GM21526 (cell line): ENCODE measurements around the gene SNCG.
"Not testable (repeated sequence)": the region's sequence is repeated elsewhere in the genome, so short reads cannot be mapped to it uniquely, and the experiment has no call there.

Source experiments
- ATAC-seq: cut with Tn5 transposase; IDR thresholded peaks from one replicate; pipeline ENCODE4 v1.9.1; 2021; ENCODE audit warnings: moderate library complexity; ENCODE audit not compliant: unreplicated experiment, low FRiP score

Gene SNCG

DNA sequence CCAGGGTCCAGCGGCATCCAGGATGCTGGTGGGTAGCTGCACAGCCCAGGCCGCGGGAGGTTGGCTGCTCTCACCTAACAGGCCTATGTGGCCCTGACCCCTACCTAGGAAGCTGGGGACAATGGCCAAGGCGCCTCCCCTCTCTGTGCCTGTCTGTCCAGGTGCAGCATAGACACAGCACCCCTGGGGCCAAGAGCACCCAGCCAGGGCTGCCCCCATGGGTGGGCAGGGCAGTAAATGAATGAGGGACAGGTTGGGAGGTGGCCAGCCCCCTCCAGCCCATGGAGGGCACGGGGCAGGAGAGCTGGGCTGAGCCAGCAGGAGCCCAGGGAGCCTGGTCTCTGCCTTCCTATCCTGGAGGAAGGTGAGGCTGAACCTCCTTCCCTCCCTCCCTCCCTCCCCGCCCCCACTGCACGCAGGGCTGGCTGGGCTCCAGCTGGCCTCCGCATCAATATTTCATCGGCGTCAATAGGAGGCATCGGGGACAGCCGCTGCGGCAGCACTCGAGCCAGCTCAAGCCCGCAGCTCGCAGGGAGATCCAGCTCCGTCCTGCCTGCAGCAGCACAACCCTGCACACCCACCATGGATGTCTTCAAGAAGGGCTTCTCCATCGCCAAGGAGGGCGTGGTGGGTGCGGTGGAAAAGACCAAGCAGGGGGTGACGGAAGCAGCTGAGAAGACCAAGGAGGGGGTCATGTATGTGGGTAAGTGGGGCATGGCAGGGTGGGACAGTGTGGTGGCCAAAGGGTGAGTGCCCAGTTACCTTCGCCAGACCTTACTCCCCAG, at the start of gene SNCG:
TSS of gene SNCG (plus strand) at position 484 of the 785 bp plus-strand sequence. CDS start at position 583, 99 bp downstream.
- ATAC-seq, result no peak

DNA sequence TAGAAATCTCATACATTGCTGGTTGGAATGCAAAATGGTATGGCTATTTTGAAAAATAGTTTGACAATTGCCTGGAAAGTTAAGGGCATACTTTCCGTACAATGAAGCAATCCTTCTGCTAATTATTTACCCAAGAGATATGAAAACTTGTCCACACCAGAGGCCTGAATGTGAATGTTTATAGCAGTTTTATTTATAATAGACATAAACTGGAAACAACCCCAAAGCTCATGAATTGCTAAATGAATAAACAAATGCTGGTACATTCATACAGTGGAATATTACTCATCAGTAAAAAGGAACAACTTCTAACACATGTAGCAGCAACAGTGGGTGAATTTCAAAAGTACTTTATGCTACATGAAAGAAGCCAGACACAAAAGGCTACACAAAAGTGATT, 43.7 kb upstream of the SNCG start:
- no peak for ATAC-seq

DNA sequence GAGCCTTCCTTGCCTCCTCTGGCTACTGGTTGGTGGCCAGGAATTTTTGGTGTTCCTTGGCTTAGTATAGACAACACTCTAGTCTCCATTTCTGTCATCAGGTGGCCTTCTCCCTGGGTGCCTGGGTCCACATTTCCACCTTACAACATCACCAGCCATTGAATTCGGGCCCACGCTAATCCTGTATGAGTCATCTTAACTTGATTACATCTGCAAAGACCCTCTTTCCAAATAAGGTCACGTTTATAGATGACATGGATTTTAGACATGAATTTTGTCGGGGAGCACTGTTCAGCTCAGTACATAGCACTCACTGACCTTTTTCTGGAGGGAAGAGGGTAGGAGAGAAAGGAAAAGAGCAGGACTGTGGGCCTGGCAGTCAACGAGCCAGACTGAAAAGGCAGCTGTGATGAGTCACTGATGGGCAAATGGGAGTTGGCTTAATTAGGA, 40.4 kb upstream of the SNCG start:
- no peak for ATAC-seq

DNA sequence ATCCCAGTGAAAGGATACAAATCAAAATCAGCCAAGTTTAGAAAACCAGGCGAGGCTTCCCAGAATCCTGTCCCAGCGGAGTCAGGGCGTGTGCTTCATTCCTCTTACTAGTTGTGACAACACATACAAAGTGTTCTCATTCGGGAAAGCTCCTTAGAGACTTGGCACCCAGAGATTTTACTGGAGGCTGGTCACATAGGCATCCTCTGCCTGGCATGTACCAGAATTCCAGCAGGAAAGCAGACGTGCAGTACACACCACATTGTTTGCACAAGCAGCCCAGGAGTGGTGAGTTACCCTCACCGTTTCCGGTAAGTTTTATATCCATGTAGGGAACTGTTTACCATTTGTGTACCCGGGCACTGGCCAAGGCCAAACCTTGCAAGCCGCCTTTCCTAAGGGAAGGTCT, 35.8 kb upstream of the SNCG start:
- ATAC-seq, result no peak

DNA sequence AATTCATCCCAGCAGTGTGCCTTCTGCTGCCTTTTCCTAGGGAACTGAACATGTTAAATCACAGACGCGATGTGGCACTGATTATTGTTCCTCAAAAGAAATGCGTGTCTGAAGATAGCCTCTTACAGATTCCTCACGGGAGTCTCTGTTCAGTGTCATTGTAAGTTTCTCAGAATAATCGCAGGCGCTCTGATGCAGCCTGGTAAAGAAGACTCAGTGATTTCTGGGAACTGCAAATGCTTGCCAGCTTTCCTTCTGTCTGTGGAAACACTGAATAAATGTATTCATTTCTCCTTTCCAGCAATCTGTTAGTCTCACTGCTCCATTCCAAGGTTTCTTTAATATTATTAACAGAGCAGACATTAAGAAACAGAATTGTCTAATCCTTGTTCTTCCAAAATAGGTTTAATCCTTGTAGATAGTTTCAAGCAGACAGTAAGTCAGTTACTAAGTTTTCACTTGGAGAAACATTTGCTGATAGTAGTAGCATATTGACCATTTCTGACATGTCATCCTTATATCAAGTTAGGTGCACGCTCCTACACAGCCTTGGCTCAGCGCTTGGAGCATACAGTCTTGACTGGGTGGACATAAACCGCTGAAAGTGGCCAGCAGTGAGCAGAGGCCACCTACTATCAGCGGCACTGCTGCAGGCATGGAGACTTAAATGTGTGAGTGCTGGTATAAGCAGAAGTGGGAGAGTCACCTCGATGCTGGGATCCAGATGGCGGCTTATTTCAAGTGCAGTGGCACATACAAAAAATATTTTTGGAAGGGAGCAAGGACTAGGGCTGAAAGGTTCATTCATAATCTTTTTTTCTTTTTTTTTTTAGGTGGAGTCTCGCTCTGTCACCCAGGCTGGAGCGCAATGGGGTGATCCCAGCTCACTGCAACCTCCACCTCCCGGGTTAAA, 28.7 kb upstream of the SNCG start:
- no peak for ATAC-seq

DNA sequence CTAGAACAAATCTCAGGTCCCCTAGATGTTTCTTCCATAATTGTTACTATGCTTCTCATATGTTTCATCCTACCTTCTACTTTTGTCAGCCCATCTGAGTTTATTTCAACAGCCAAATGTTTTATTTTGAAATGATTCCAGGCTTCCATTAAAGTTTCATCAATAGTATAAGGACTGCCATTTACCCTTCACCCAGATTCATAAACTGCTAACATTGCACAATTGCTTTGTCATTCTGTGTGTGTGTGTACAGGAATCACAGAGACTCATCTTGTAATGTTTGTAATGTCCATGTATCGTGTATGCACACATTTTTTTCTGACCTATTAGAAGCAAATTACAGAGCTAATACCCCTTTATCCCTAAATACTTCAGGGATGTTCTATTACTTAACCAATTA, 26.5 kb upstream of the SNCG start:
- ATAC-seq, result no peak

DNA sequence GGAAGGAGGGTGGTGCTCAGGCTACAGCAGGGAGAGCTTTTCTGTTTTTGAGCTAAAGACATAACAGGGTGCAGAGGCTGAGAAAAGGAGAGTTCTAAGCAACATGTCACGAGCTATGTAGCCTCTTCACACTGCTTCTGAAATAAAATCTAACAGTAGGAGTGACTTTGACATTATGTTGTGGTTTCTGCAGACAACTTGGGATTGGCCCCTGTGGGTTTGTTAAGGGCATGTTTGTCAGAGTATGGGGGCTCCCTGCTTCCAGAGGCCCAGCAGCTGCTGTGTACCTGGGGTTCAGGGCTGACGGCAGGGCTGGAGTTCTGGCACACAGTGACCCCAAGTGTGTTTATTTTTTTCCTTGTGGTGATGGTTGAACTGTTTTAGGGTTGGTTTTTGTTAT, 25.7 kb upstream of the SNCG start:
- ATAC-seq, result no peak

DNA sequence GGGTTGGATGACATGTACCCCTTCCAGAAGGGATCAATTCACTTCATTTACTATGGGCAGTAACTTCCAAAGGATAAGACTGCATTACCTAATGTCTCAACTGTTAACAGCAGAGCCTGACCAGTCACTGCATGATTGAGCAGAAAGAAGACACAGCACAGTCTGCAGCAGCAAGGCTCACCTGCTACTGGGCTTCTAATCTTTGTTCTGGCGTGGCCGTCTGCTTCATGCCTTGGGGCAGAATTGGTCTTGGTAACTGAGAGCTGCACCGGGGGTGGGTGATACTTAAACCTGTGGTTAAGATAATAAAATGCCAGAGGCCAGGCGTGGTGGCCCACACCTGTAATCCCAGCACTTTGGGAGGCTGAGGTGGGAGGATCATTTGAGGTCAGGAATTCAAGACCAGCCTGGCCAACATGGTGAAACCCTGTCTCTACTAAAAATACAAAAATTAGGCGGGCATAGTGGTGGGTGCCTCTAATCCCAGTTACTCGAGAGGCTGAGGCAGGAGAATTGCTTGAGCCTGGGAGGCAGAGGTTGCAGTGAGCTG, 24.2 kb upstream of the SNCG start:
- ATAC-seq, result not testable (repeated sequence)

DNA sequence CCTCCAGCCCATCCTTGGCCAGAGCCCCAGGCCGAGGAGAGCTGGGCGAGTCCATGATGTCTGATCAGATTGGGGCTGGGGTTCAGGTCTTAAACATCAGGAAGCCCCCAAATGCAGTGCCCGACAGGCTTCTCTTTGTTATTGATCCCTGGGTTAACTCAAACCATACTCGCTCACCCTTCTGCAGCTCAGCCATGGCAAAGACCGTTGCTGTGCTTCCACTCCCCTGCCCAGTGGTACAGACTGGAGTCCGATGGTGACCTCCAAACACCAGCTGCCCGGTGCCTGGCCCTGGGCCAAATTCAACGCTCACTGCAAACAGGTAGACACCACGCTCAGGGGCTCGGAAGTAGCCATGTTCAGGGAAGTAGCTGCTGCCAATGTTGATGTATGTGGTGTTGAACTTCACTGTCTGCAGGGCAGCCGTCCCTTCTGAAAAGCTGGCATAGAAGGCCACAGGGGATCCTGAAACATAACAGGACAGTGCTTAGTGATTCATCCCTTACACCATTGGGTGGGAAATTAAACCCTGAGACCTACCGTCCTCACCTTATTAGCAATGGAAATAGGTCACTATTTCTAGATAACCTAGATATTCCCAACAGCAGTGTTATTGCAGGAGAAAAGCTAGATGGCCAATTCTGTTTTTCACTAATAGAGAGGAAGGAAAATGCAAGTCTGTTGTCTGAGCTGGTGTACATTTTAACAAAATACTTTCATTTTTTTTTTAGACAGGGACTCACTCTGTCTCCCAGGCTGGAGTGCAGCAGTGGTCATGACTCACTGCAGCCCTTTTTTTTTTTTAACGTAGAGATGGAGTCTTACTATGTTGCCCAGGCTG, 21.5 kb upstream of the SNCG start:
- no peak for ATAC-seq

DNA sequence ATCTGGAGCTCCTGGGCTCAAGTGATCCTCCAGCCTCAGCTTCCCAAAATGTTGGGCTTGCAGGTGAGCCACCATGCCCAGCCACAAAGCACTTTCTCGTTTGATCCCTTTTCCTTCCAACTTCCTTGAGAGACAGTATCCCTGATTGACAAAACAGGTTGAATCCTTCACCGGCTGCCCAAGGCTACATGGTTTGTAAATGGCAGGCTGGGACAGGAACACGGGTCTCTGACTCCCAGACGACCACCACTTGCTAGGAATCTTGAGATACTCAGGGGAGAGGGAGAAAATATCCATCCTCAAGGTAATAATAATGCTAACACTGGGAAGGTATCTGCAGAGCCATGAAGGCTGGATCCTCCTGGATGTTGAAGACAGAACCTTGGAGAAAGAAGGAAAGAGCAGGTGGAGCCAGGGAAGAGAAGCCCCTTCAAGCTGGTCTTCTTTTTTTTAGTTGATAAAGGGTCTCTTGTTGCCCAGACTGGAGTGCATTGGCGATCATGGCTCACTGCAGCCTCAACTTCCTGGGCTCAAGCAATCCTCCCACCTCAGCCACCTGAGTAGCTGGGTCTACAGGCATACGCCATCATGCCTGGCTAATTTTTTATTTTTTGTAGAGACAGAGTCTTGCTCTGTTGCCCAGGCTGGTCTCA, 20.8 kb upstream of the SNCG start:
- ATAC-seq, result no peak

DNA sequence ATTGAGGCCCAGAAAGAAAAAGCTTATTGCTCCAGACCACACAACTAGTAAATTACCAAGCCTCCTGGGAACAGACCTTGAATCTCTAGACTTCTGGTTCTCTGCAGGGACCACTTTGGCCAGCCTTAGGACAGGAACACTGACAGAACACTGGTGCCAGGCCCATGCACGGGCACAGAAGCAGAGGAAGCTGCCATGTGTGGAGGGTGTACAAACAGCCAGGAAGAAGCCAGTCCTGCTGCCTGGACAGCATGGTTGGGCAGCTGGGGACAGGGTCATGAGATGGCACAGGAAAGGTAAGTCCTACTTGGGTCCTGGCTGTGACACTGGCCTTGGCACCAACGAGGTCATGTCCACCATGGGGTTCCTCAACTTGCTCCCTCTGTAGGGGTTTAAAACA, 20.1 kb upstream of the SNCG start:
- ATAC-seq, result no peak

DNA sequence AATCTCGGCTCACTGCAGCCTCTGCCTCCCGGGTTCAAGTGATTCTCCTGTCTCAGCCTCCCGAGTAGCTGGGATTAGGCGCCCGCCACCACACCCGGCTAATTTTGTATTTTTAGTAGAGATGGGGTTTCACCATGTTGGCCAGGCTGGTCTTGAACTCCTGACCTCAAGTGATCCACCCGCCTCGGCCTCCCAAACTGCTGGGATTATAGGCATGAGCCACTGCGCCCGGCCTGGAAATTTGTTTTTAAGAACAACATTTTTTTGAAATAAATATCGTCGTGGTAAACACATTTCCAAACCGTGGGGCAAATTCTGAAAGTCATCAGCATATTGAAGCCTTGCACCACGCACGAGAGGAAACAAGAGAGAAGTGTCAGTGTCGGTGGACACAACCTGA, 18.3 kb upstream of the SNCG start:
- ATAC-seq, result not testable (repeated sequence)

DNA sequence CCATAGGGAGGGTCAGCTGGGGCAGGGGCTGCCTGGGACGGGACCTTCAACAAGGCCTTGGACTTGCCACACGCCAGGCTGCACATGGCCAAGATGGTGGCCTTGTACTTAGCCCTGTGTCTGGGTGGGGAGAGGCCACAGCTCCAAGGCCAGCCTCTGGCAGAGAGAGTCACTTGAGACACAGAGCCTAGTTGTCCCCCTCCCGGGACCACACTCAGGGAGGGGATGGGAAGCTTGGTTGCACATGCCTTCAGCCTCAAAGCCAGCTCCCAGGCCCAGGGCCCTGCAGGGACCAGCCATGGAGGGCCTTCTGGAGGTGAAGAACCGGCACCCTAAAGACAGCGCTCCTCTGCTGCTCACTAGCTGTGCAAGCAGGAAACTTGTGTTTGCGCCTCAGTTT, 17.7 kb upstream of the SNCG start:
- ATAC-seq, result no peak

DNA sequence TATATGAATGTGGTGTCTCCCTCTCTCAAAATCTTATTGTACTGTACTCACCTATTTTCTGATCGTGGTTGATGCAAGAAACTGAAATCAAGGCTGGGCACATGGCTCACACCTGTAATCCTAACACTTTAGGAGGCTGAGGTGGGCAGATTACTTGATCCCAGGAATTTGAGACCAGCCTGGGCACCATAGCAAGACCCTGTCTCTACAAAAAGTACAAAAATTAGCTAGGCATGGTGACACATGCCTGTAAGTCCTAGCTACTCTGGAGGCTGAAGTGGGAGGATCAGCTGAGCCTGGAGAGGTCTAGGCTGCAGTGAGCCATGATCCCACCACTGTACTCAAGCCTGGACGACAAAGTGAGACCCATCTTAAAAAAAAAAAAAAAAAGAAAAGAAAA, 17.0 kb upstream of the SNCG start:
- ATAC-seq, result no peak

DNA sequence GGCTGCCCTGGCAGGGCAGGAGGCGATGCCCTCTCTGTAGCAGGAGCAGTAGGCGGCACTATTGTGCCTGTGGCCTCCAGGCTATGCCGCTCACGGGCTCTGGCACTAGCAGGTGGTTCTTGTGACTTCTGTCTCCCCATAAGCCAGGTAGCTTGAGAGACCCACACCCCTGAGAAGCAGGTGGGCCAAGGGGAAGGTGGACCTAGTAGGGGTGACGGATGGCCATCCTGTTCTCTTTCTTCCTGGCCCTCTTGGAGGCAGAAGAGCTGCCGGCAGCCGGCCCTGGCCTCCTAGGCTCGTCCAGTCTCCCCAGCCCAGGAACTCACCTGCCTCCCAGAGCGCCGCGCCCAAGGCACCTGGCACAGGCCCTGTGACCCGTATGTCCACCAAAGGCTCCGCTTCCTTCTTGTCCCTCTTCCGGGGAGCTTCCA, 16.4 kb upstream of the SNCG start:
- no peak for ATAC-seq

DNA sequence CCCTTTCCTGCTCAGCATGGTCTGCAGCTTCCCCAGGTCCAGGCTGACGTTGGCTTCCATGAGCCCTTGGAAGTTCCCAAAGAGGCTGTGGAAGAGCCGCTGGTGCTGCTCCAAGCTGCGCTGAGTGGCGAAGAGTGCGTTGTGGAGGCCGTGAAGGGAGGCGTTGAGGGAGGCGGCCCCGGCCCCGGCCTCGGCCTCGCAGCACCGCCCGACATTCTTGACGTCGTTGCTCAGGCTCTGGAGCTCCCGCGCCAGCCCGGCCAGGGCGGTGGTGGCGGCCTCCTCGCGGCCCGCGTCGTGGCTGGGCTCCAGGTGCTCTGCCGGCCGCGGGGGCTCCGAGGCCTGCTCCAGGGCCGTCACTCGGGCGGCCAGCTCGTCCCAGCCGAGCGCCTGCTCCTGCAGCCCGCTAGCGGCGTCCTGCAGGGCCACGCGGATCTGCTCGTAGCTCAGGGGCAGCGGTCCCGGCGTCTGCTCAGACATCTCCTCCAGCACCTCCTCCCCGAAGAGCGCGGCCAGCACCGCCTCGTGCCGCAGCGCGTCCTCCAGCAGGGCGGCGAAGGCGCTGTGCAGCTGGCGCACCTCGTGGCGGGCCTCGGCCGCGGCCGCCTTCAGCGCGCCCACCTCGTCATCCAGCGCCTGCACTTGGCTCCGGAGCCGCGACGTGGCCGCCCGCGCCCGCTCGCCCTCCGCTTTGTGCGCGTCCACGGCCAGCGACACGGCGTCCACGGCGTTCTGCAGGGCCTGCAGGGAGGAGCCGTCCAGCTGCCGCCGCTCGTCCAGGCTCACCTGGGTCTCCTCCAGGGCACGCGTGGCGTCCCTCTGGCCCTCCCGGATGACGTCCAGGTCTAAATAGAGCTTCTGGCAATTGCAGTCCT, 15.7 kb upstream of the SNCG start:
- ATAC-seq, result no peak

DNA sequence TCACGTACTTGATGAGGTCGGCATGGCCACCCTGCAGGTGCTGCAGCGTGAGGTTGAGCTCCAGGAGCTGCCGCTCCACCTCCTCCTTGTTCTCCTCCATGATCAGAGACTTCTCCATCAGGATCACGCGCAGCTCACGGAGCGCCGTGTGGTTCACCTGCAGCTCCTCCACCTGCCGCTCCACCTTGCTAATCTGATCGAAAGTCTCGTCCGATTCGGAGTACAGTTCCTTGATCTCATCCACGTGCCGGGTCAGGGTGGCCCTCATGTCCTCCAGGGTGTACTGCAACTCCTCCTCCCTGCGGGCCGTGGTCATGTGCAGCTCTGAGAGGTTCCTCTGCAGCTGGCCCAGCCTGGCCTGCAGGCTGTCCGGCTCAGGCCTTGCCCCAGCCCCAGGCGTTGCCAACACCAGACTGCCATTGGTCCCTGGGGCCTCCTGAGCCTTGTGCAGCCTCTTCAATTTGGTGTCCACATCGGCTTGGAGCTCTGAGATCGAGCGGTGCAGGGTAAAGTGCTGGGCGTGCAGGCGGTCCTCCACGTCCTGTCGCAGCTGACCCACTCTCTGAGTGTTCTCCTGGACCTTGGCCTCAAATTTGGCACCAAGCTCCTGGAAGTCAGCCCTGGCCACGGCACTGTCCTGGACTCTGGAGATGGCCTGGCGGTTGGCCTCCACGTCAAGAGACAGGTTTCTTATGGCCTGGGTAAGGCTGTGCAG, 14.9 kb upstream of the SNCG start:
- ATAC-seq, result no peak

DNA sequence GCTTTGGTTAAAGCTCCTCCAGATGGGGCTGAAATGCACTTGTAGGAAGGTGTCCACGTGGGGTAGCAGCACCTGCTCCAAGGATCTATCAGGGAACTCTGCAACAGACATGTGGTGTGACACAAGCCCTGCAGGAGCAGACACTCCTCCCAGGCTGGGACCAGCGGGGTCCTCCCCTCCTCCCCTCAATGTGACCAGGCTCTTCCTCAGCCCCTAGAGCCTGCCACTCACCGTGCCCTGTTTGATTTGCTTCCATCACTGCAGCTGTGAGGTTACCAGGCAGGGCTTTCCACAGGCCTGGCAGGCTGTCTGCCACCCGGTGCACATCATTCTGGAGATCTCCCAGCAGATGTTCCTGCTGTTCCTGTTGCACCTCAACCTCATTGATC, 14.4 kb upstream of the SNCG start:
- ATAC-seq, result no peak
